Osteocyte (in vitro differentiated cells): ENCODE data around the gene SUPT3H. TPM values are rescaled to one million over a fixed set of nuclear protein-coding genes. Genes with fewer than 3 reads are reported as not detected.

ENCODE experiments used
- DNase-seq: peaks from one replicate; pipeline ENCODE4 v3.0.0; 2021; ENCODE audit warnings: mixed read lengths; ENCODE audit not compliant: unreplicated experiment; ENCODE audit errors: extremely low spot score
- H3K27ac Mint-ChIP-seq: one replicate; pipeline ENCODE4 v1.8.0; 2021; ENCODE audit warnings: mild to moderate bottlenecking, mixed read lengths; ENCODE audit not compliant: unreplicated experiment
- H3K27me3 Mint-ChIP-seq: one replicate; pipeline ENCODE4 v1.8.0; 2021; ENCODE audit warnings: mixed read lengths; ENCODE audit not compliant: unreplicated experiment
- H3K36me3 Mint-ChIP-seq: one replicate; pipeline ENCODE4 v1.8.0; 2021; ENCODE audit warnings: mixed read lengths; ENCODE audit not compliant: unreplicated experiment
- H3K4me1 Mint-ChIP-seq: one replicate; pipeline ENCODE4 v1.8.0; 2021; ENCODE audit warnings: mixed read lengths; ENCODE audit not compliant: unreplicated experiment
- H3K4me3 Mint-ChIP-seq: one replicate; pipeline ENCODE4 v1.8.0; 2021; ENCODE audit warnings: mild to moderate bottlenecking, moderate library complexity, mixed read lengths; ENCODE audit not compliant: unreplicated experiment
- H3K9me3 Mint-ChIP-seq: one replicate; pipeline ENCODE4 v1.8.0; 2021; ENCODE audit warnings: mixed read lengths; ENCODE audit not compliant: unreplicated experiment
- CTCF ChIP-seq: fragments of 200-600 bp; sonication (generic); IDR thresholded peaks from 2 replicates; pipeline ENCODE4 v1.5.0; 2021; ENCODE audit warnings: antibody characterized with exemption, mild to moderate bottlenecking, moderate library complexity
- total RNA-seq: library from RNA; stranded (reverse); gene quantifications from 2 replicates; pipeline ENCODE4 v1.2.1, GENCODE V29; 2021

The SUPT3H gene
- total RNA-seq, 1 donor from 2014 or later: 13.2 TPM

GRCh38 chr6:45256697-45257695 is 120.7 kb downstream of the SUPT3H start:
- Mint-ChIP-seq H3K9me3 (no peaks in the 10 kb centered on the region), H3K27me3 (no peaks in the 10 kb centered on the region), H3K4me1 (no peaks in the 10 kb centered on the region), H3K36me3 (peaks cover 2% of the 10 kb centered on the region), H3K27ac (no peak overlapping the region), H3K4me3 (no peak overlapping the region)
- no peak for DNase-seq
- no peak for TF ChIP-seq CTCF

GRCh38 chr6:45255434-45255833 is 122.3 kb downstream of the SUPT3H start:
- no peak for TF ChIP-seq CTCF
- Mint-ChIP-seq H3K4me3 (no peak overlapping the region), H3K27me3 (no peaks in the 10 kb centered on the region), H3K4me1 (no peaks in the 10 kb centered on the region), H3K36me3 (peaks cover 1% of the 10 kb centered on the region), H3K9me3 (no peaks in the 10 kb centered on the region), H3K27ac (no peak overlapping the region)
- no peak for DNase-seq

GRCh38 chr6:45254253-45254652 is 123.5 kb downstream of the SUPT3H start:
- Mint-ChIP-seq H3K9me3 (no peaks in the 10 kb centered on the region), H3K27me3 (no peaks in the 10 kb centered on the region), H3K4me3 (no peak overlapping the region), H3K36me3 (peaks cover 1% of the 10 kb centered on the region), H3K4me1 (peaks cover 6% of the 10 kb centered on the region), H3K27ac (no peak overlapping the region)
- TF ChIP-seq CTCF: no peak
- no peak for DNase-seq

- Mint-ChIP-seq H3K27ac (no peak overlapping the region), H3K36me3 (peaks cover 1% of the 10 kb centered on the region)
- TF ChIP-seq CTCF: no peak
Observed at GRCh38 chr6:45253453-45253852, 124.3 kb downstream of the SUPT3H start.

GRCh38 chr6:45231660-45232059 is 146.1 kb downstream of the SUPT3H start:
- peaks cover 27% of the 10 kb centered on the region for H3K9me3 Mint-ChIP-seq
- DNase-seq: no peak
- TF ChIP-seq CTCF: no peak

More at GRCh38 chr6:45253453-45253852, 124.3 kb downstream of the SUPT3H start:
- H3K27me3 Mint-ChIP-seq: no peaks in the 10 kb centered on the region
- no peak for DNase-seq
- no peaks in the 10 kb centered on the region for H3K9me3 Mint-ChIP-seq
- H3K4me1 Mint-ChIP-seq: peaks cover 9% of the 10 kb centered on the region
- no peak overlapping the region for H3K4me3 Mint-ChIP-seq

More at GRCh38 chr6:45231660-45232059, 146.1 kb downstream of the SUPT3H start:
- Mint-ChIP-seq H3K4me3 (no peak overlapping the region), H3K27ac (no peak overlapping the region), H3K27me3 (no peaks in the 10 kb centered on the region), H3K36me3 (peaks cover 11% of the 10 kb centered on the region), H3K4me1 (no peaks in the 10 kb centered on the region)
